ENCODE results near the gene PLCG1. TPM values are rescaled to one million over a fixed set of nuclear protein-coding genes. Genes with fewer than 3 reads are reported as not detected.

Gene PLCG1
- polyA plus RNA-seq, 1 donor from 2014 or later = 164 TPM

GRCh38 chr20:41176711-41177552 lies 39.6 kb downstream of the PLCG1 start:
- Histone ChIP-seq H3K27me3 (ENCODE audit: insufficient read depth, low read depth, low read length) (no peaks in the 10 kb centered on the region), H3K9ac (ENCODE audit: low read length) (no peak overlapping the region), H2AFZ (ENCODE audit: low read depth, low read length) (no peak overlapping the region), H3K79me2 (replicated peaks; ENCODE audit: insufficient read depth, low read length) (no peaks in the 10 kb centered on the region), H3K4me2 (ENCODE audit: low read length) (no peak overlapping the region), H3K36me3 (ENCODE audit: insufficient read depth, low read length) (no peaks in the 10 kb centered on the region), H3F3A (ENCODE audit: insufficient read depth, low read length, poor library complexity, severe bottlenecking) (no peaks in the 10 kb centered on the region), H3K4me3 (ENCODE audit: low read length) (no peak overlapping the region), H3K9me3 (ENCODE audit: low read length) (no peaks in the 10 kb centered on the region), H4K20me1 (ENCODE audit: insufficient read depth) (no peaks in the 10 kb centered on the region), H3K27ac (ENCODE audit: low read length) (no peak overlapping the region), H3K9me2 (ENCODE audit: insufficient read depth, low read length) (no peaks in the 10 kb centered on the region)
- TF ChIP-seq POLR2AphosphoS5 (IDR thresholded peaks at IDR 0.05) (no peak), MXI1 (conservative IDR thresholded peaks at IDR 0.05; ENCODE audit: poor library complexity, severe bottlenecking) (no peak), REST (IDR thresholded peaks at IDR 0.05; ENCODE audit: borderline replicate concordance) (no peak), EZH2 (IDR thresholded peaks at IDR 0.05; ENCODE audit: borderline replicate concordance, insufficient read depth, low read length, poor library complexity, severe bottlenecking) (no peak), EP300 (conservative IDR thresholded peaks at IDR 0.05; ENCODE audit: poor library complexity, severe bottlenecking) (no peak), CTCF (IDR thresholded peaks at IDR 0.05; ENCODE audit: poor library complexity, severe bottlenecking) (no peak), RAD21 (conservative IDR thresholded peaks at IDR 0.05) (no peak), SMC3 (conservative IDR thresholded peaks at IDR 0.05; ENCODE audit: poor library complexity) (no peak), TAF1 (IDR thresholded peaks at IDR 0.05; ENCODE audit: low read depth) (no peak)

- TF ChIP-seq REST (IDR thresholded peaks at IDR 0.05; ENCODE audit: borderline replicate concordance) = no peak
- Histone ChIP-seq H3K9me3 (ENCODE audit: low read length) (no peaks in the 10 kb centered on the region), H3K4me2 (ENCODE audit: low read length) (no peak overlapping the region), H3K4me3 (ENCODE audit: low read length) (no peak overlapping the region), H3K9me2 (ENCODE audit: insufficient read depth, low read length) (no peaks in the 10 kb centered on the region), H3K9ac (ENCODE audit: low read length) (no peak overlapping the region), H2AFZ (ENCODE audit: low read depth, low read length) (no peak overlapping the region), H3K36me3 (ENCODE audit: insufficient read depth, low read length) (no peaks in the 10 kb centered on the region), H3K27ac (ENCODE audit: low read length) (no peak overlapping the region), H3F3A (ENCODE audit: insufficient read depth, low read length, poor library complexity, severe bottlenecking) (no peaks in the 10 kb centered on the region), H3K27me3 (ENCODE audit: insufficient read depth, low read depth, low read length) (no peaks in the 10 kb centered on the region), H3K79me2 (replicated peaks; ENCODE audit: insufficient read depth, low read length) (no peaks in the 10 kb centered on the region), H4K20me1 (ENCODE audit: insufficient read depth) (no peaks in the 10 kb centered on the region)
Measured at GRCh38 chr20:41177636-41178035, 40.3 kb downstream of the PLCG1 start.

All from neural cell (in vitro differentiated cells).